Thymus (tissue), 11 donors: ENCODE results near the gene FAM76A. TPM values are rescaled to one million over a fixed set of nuclear protein-coding genes. Genes with fewer than 3 reads are reported as not detected.
"Not testable (repeated sequence)": the region's sequence is repeated elsewhere in the genome, so short reads cannot be mapped to it uniquely, and the experiment has no call there.

Source experiments
- DNase-seq, 9 donors: peaks; one replicate each; pipeline ENCODE4 v3.0.0-alpha.2; 2013; ENCODE audit warnings: low spot score in 9 of 9, low read depth in 6 of 9, missing footprints in 1 of 9
- H3K27ac ChIP-seq, 2 donors: one replicate each; pipeline ENCODE4 v1.5.1; 2013; ENCODE audit warnings: control low read depth in 1 of 2, low read depth in 1 of 2, low read length in 1 of 2, mild to moderate bottlenecking in 1 of 2, moderate library complexity in 1 of 2
- H3K27me3 ChIP-seq, 2 donors: one replicate each; pipeline ENCODE4 v1.5.1; 2013; ENCODE audit warnings: low read length in 1 of 2; ENCODE audit not compliant: control insufficient read depth in 2 of 2, insufficient read depth in 1 of 2
- H3K36me3 ChIP-seq, 2 donors: one replicate each; pipeline ENCODE4 v1.5.1; 2013; ENCODE audit warnings: low read length in 1 of 2, mild to moderate bottlenecking in 1 of 2, moderate library complexity in 1 of 2; ENCODE audit not compliant: control insufficient read depth in 2 of 2, insufficient read depth in 2 of 2
- H3K4me1 ChIP-seq, 2 donors: one replicate each; pipeline ENCODE4 v1.5.1; 2013; ENCODE audit warnings: low read length in 2 of 2; ENCODE audit not compliant: control insufficient read depth in 2 of 2, insufficient read depth in 2 of 2
- H3K4me3 ChIP-seq, 2 donors: one replicate each; pipeline ENCODE4 v1.5.1; 2013; ENCODE audit warnings: low read length in 2 of 2, control low read depth in 1 of 2, mild to moderate bottlenecking in 1 of 2
- H3K9me3 ChIP-seq, 2 donors: one replicate each; pipeline ENCODE4 v1.5.1; 2013; ENCODE audit warnings: low read length in 1 of 2, mild to moderate bottlenecking in 1 of 2; ENCODE audit not compliant: control insufficient read depth in 2 of 2, insufficient read depth in 1 of 2
- WGBS: extraction: QIAGEN DNeasy Blood & Tissue Kit; methylation state at CpG from one replicate; pipeline ENCODE4 v1.1.7; 2013; 5-methylcytosine and 5-hydroxymethylcytosine counted together
- polyA plus RNA-seq: library from polyadenylated mRNA; stranded (reverse); fragments of 200-250 nt; gene quantifications from one replicate; pipeline ENCODE4 v1.2.3, GENCODE V29; 2013
- total RNA-seq: library from RNA; stranded (reverse); fragments of 120-200 nt; gene quantifications from one replicate; pipeline ENCODE4 v1.2.4, GENCODE V29; 2013
- donor health status: healthy.

Gene FAM76A
- total and polyA plus RNA-seq, 2 donors: 8.9 TPM

- DNase-seq: no peak
- no peaks in the 10 kb centered on the region for H3K4me1 ChIP-seq
- H3K27ac ChIP-seq: no peak overlapping the region
- no peaks in the 10 kb centered on the region for H3K36me3 ChIP-seq
- no peak overlapping the region for H3K4me3 ChIP-seq
- 99% methylated on average over 3 of the region's 3 CpGs for WGBS
- H3K9me3 ChIP-seq: no peaks in the 10 kb centered on the region
- H3K27me3 ChIP-seq: no peaks in the 10 kb centered on the region
These were observed 57.2 kb downstream of the FAM76A start for GRCh38 chr1:27782950-27783349.

- Histone ChIP-seq H3K4me1 (no peaks in the 10 kb centered on the region), H3K27ac (no peak overlapping the region)
These were observed 58.9 kb downstream of the FAM76A start for GRCh38 chr1:27784700-27785099.

GRCh38 chr1:27785781-27786455 is 60.2 kb downstream of the FAM76A start:
- H3K27me3 ChIP-seq: no peaks in the 10 kb centered on the region
- H3K27ac ChIP-seq: no peak overlapping the region
- H3K9me3 ChIP-seq: no peaks in the 10 kb centered on the region
- H3K4me1 ChIP-seq: no peaks in the 10 kb centered on the region
- H3K36me3 ChIP-seq: peaks cover 12 to 15% of the 10 kb centered on the region in 2 donors
- H3K4me3 ChIP-seq: no peak overlapping the region
- no peak for DNase-seq

More at GRCh38 chr1:27784700-27785099, 58.9 kb downstream of the FAM76A start:
- Histone ChIP-seq H3K4me3 (no peak overlapping the region), H3K9me3 (no peaks in the 10 kb centered on the region), H3K36me3 (peaks cover 4% of the 10 kb centered on the region in 2 donors), H3K27me3 (no peaks in the 10 kb centered on the region)
- 99% methylated on average over 1 of the region's 1 CpG for WGBS
- no peak for DNase-seq

GRCh38 chr1:27787895-27788294 is 62.1 kb downstream of the FAM76A start:
- H3K36me3 ChIP-seq: peaks cover 12 to 22% of the 10 kb centered on the region in 2 donors
- no peak overlapping the region for H3K4me3 ChIP-seq
- H3K4me1 ChIP-seq: no peaks in the 10 kb centered on the region
- H3K27me3 ChIP-seq: no peaks in the 10 kb centered on the region
- H3K9me3 ChIP-seq: no peaks in the 10 kb centered on the region
- no peak overlapping the region for H3K27ac ChIP-seq
- DNase-seq: no peak

- Histone ChIP-seq H3K9me3 (no peaks in the 10 kb centered on the region), H3K27ac (peak overlapping the region in 1 of 2 donors; percentile 58), H3K36me3 (peaks cover 28 to 37% of the 10 kb centered on the region in 2 donors), H3K4me3 (no peak overlapping the region), H3K4me1 (no peaks in the 10 kb centered on the region), H3K27me3 (no peaks in the 10 kb centered on the region)
- no peak for DNase-seq
- WGBS: 79% methylated on average over 4 of the region's 4 CpGs
These were observed 63.8 kb downstream of the FAM76A start for GRCh38 chr1:27789540-27790041.

GRCh38 chr1:27790270-27790669 is 64.5 kb downstream of the FAM76A start:
- H3K9me3 ChIP-seq, DNase-seq, H3K27me3 ChIP-seq, H3K4me3 ChIP-seq, H3K4me1 ChIP-seq: not testable (repeated sequence)
- over 99% methylated on average over 3 of the region's 3 CpGs for WGBS
- H3K36me3 ChIP-seq: peaks cover 34 to 41% of the 10 kb centered on the region in 2 donors
- H3K27ac ChIP-seq: peak overlapping the region in 1 of 2 donors; percentile 31

- Histone ChIP-seq H3K27ac (no peak overlapping the region), H3K27me3 (no peaks in the 10 kb centered on the region), H3K36me3 (peaks cover 40 to 61% of the 10 kb centered on the region in 2 donors), H3K9me3 (no peaks in the 10 kb centered on the region), H3K4me3 (no peak overlapping the region), H3K4me1 (no peaks in the 10 kb centered on the region)
- WGBS: 92% methylated on average over 1 of the region's 1 CpG
- no peak for DNase-seq
These were observed 69.8 kb downstream of the FAM76A start for GRCh38 chr1:27795601-27796000.

- H3K4me1 ChIP-seq: no peaks in the 10 kb centered on the region
- peaks cover 20 to 27% of the 10 kb centered on the region in 2 donors for H3K36me3 ChIP-seq
- DNase-seq: no peak
- H3K27me3 ChIP-seq: no peaks in the 10 kb centered on the region
- no peak overlapping the region for H3K4me3 ChIP-seq
- no peak overlapping the region for H3K27ac ChIP-seq
- no peaks in the 10 kb centered on the region for H3K9me3 ChIP-seq
- WGBS: 98% methylated on average over 5 of the region's 5 CpGs
These were observed 79.0 kb downstream of the FAM76A start for GRCh38 chr1:27804791-27805190.

GRCh38 chr1:27806758-27807157 is 81.0 kb downstream of the FAM76A start:
- peaks cover 13 to 17% of the 10 kb centered on the region in 2 donors for H3K36me3 ChIP-seq
- no peaks in the 10 kb centered on the region for H3K27me3 ChIP-seq
- no peak overlapping the region for H3K27ac ChIP-seq
- no peak overlapping the region for H3K4me3 ChIP-seq
- WGBS: 98% methylated on average over 7 of the region's 7 CpGs
- DNase-seq: no peak
- no peaks in the 10 kb centered on the region for H3K4me1 ChIP-seq
- no peaks in the 10 kb centered on the region for H3K9me3 ChIP-seq
